Activated naive CD8-positive, alpha-beta T cell (primary cell): ENCODE data around the gene TET2.

Experiments used
- H3K27ac Mint-ChIP-seq: one replicate; pipeline ENCODE4 v1.8.0; 2021; ENCODE audit warnings: mixed read lengths
- H3K27me3 Mint-ChIP-seq: one replicate; pipeline ENCODE4 v1.8.0; 2021; ENCODE audit warnings: mixed read lengths
- H3K36me3 Mint-ChIP-seq: one replicate; pipeline ENCODE4 v1.8.0; 2021; ENCODE audit warnings: mixed read lengths
- H3K4me1 Mint-ChIP-seq: one replicate; pipeline ENCODE4 v1.8.0; 2021; ENCODE audit warnings: low read depth, mixed read lengths
- H3K4me3 Mint-ChIP-seq: one replicate; pipeline ENCODE4 v1.8.0; 2021; ENCODE audit warnings: mild to moderate bottlenecking, mixed read lengths
- H3K9me3 Mint-ChIP-seq: one replicate; pipeline ENCODE4 v1.8.0; 2021; ENCODE audit warnings: low read depth, mixed read lengths

TET2 gene

GRCh38 chr4:105129286-105130040, 17.2 kb upstream of the TET2 start:
- H3K9me3 Mint-ChIP-seq, result no peaks in the 10 kb centered on the region

GRCh38 chr4:105130945-105131344, 15.7 kb upstream of the TET2 start:
- Mint-ChIP-seq H3K9me3 (no peaks in the 10 kb centered on the region), H3K36me3 (no peaks in the 10 kb centered on the region), H3K27me3 (no peaks in the 10 kb centered on the region), H3K4me3 (no peak overlapping the region), H3K27ac (no peak overlapping the region), H3K4me1 (no peaks in the 10 kb centered on the region)

More at GRCh38 chr4:105129286-105130040, 17.2 kb upstream of the TET2 start:
- H3K4me3 Mint-ChIP-seq, result no peak overlapping the region
- no peaks in the 10 kb centered on the region for H3K36me3 Mint-ChIP-seq
- no peaks in the 10 kb centered on the region for H3K4me1 Mint-ChIP-seq
- no peak overlapping the region for H3K27ac Mint-ChIP-seq
- H3K27me3 Mint-ChIP-seq, result no peaks in the 10 kb centered on the region

DNA sequence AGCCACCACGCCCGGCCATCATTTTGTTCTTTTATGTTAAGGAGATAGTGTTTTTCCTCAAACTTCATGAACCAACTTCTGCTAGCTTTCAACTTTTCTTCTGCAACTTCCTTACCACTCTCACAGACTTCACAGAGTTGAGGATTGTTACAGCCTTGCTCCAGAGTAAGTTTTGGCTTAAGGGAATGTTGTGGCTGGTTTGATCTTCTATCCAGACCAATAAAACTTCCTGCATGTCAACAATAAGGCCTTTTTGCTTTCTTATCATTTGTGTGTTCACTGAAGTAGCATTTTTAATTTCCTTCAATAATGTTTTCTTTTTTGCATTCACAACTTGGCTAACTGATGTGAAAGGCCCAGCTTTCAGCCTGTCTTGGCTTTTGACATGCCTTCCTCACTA, 12.7 kb upstream of the TET2 start:
- Mint-ChIP-seq H3K4me1 (no peaks in the 10 kb centered on the region), H3K27me3 (no peaks in the 10 kb centered on the region), H3K36me3 (no peaks in the 10 kb centered on the region), H3K9me3 (no peaks in the 10 kb centered on the region), H3K27ac (no peak overlapping the region), H3K4me3 (no peak overlapping the region)

- no peak overlapping the region for H3K27ac Mint-ChIP-seq
- H3K4me1 Mint-ChIP-seq, result no peaks in the 10 kb centered on the region
- no peaks in the 10 kb centered on the region for H3K36me3 Mint-ChIP-seq
- H3K27me3 Mint-ChIP-seq, result no peaks in the 10 kb centered on the region
- no peaks in the 10 kb centered on the region for H3K9me3 Mint-ChIP-seq
- H3K4me3 Mint-ChIP-seq, result no peak overlapping the region
These were observed 10.9 kb upstream of the TET2 start for GRCh38 chr4:105135785-105136184.

DNA sequence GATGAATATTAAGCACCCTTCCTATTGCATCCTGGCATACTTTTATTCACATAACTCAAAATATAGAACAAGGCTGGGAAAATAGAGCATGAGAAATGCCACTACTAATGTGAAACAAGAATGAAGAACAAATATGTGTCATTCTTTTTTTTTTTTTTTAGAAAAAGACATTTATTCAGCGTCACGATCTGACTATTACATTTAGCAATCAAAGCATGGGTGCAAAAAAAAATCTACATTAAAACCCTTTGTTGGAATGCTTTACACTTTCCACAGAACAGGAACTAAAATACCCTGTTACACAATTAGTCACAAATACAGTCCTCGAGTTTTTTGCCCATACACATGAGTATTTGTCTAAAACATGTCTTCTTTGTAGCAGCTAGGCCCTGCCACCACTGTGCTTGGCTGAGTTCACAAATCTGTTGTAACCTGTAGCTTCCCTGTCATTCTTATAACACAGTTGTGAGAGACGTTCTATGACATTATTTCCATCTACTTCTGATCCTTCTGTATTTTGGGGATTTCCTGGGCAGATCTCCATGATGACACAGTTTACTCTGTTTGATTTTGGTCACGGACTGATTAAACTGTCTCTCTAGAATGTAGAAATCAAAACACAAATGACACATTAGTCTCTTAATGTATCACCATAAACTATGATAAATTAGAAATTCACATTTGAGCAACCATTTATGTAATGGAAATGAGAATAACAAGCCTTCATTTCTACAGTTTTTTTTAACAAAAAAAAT, 9.4 kb upstream of the TET2 start:
- Mint-ChIP-seq H3K9me3 (no peaks in the 10 kb centered on the region), H3K36me3 (no peaks in the 10 kb centered on the region), H3K4me1 (no peaks in the 10 kb centered on the region), H3K27me3 (no peaks in the 10 kb centered on the region), H3K4me3 (no peak overlapping the region), H3K27ac (peak overlapping the region; percentile 18)

DNA sequence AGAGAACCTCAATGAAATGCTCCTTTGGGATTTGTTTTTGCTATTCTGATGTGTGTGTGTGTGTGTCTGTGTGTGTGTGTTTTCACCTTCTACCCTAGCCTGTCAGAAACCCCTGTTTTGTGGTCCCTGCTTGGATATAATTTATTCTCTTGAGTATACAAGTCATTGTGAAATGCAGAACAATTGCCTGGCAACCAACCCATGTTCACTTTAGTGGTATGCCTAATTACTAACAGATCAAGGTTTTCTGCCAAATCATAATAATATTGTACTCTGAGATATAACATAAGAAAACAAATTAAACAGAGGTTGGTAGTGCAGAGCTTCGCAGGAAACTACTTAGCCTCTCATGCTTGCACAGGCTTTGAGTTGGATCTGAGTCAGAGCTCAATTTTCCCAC, 7.0 kb upstream of the TET2 start:
- H3K4me1 Mint-ChIP-seq, result peaks cover 1% of the 10 kb centered on the region
- H3K9me3 Mint-ChIP-seq, result no peaks in the 10 kb centered on the region
- H3K27ac Mint-ChIP-seq, result no peak overlapping the region
- no peaks in the 10 kb centered on the region for H3K27me3 Mint-ChIP-seq
- H3K4me3 Mint-ChIP-seq, result no peak overlapping the region
- H3K36me3 Mint-ChIP-seq, result no peaks in the 10 kb centered on the region

DNA sequence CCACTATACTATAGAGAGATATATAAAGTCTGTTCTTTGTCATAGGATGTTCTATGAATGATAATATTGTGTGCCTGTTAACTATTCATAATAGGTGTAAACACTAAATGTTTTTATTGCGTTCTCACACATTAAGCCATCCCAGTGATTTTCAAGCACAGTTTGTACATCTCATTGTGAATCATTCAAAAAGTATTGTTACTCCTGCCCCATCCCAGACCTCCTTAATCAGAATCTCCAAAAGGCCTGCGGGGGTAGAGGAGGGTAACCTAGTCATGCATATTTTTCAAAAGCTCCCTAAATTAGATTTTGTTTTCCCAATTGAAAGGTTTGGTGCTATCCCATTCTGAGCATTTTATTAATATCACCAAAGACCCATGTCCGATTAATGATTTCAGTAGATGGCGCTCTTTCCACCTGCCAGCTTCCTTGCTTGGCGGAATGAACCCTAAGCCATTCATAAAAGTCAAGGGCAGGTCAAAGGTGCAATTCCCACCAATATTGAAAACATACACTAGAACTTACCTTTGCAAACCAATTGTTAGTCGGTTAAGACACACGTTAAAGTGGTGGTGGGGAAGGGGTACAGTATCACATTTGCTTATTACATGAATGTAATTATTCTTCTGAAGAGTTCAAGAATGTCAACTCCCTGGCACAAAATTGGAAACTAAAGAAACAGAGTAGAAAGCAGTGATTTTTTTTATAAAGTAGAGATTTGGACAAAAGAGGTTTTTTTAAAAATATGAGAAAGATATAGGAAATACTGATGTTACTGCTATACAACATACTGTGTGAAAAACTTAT, 5.8 kb upstream of the TET2 start:
- H3K27me3 Mint-ChIP-seq, result no peaks in the 10 kb centered on the region
- H3K36me3 Mint-ChIP-seq, result no peaks in the 10 kb centered on the region
- no peaks in the 10 kb centered on the region for H3K9me3 Mint-ChIP-seq
- H3K27ac Mint-ChIP-seq, result no peak overlapping the region
- H3K4me1 Mint-ChIP-seq, result peaks cover 11% of the 10 kb centered on the region
- H3K4me3 Mint-ChIP-seq, result no peak overlapping the region

GRCh38 chr4:105145156-105145902, 1.3 kb upstream of the TET2 start:
- no peaks in the 10 kb centered on the region for H3K9me3 Mint-ChIP-seq
- H3K36me3 Mint-ChIP-seq, result no peaks in the 10 kb centered on the region
- H3K4me3 Mint-ChIP-seq, result peak overlapping the region; percentile 94
- H3K27me3 Mint-ChIP-seq, result no peaks in the 10 kb centered on the region
- peak overlapping the region; percentile 91 for H3K27ac Mint-ChIP-seq
- peaks cover 38% of the 10 kb centered on the region for H3K4me1 Mint-ChIP-seq

DNA sequence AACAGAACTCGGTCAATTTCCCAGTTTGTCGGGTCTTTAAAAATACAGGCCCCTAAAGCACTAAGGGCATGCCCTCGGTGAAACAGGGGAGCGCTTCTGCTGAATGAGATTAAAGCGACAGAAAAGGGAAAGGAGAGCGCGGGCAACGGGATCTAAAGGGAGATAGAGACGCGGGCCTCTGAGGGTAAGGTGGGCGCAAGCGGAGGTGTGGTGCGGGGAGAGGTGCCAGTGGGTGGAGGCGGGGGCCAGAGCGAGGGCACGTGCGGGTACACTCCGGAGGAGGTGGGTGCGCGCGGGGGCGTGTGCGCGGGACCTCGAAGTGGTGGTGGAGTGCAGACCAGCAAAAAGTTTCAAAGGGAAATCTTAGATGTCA, 787 bp upstream of the TET2 start:
- peak overlapping the region; percentile 94 for H3K4me3 Mint-ChIP-seq
- H3K27me3 Mint-ChIP-seq, result no peaks in the 10 kb centered on the region
- peaks cover 43% of the 10 kb centered on the region for H3K4me1 Mint-ChIP-seq
- H3K36me3 Mint-ChIP-seq, result no peaks in the 10 kb centered on the region
- no peaks in the 10 kb centered on the region for H3K9me3 Mint-ChIP-seq
- peak overlapping the region; percentile 91 for H3K27ac Mint-ChIP-seq

GRCh38 chr4:105147016-105147552, 408 bp downstream of the TET2 start:
- Mint-ChIP-seq H3K36me3 (no peaks in the 10 kb centered on the region), H3K9me3 (no peaks in the 10 kb centered on the region), H3K27ac (peak overlapping the region; percentile 96), H3K4me3 (peak overlapping the region; percentile 97), H3K4me1 (peaks cover 43% of the 10 kb centered on the region), H3K27me3 (no peaks in the 10 kb centered on the region)

DNA sequence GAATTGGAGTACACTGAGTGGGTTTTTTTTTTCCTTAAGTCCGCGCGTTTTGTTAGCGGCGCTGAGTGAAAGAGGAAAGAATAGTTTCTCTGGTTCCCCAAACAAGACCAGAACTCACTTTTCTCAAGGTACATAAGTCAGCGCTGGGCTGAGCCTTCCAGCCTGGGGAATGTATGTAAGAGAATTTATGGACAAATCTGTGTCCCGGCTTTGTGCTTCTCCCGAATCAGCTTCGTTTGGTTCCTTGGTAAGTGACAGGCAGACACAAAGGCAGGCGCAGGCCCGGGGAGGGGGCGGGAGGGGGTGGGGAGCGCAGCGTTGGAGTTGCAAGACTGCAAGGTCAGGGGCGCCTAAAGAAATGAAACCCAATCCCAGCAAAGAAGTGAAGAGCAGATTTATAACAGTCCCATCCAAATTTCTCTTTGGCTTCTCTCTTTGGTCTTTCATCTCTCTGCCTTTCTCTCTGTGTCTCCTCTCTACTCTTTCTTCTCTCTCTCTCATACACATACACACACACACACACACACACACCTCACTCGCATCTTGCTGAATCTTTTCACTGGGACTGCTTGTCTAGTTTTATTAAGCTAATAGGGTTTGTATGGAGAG, 981 bp downstream of the TET2 start:
- H3K4me3 Mint-ChIP-seq, result peak overlapping the region; percentile 97
- no peaks in the 10 kb centered on the region for H3K27me3 Mint-ChIP-seq
- H3K36me3 Mint-ChIP-seq, result no peaks in the 10 kb centered on the region
- H3K27ac Mint-ChIP-seq, result peak overlapping the region; percentile 96
- H3K9me3 Mint-ChIP-seq, result no peaks in the 10 kb centered on the region
- H3K4me1 Mint-ChIP-seq, result peaks cover 43% of the 10 kb centered on the region

- peaks cover 45% of the 10 kb centered on the region for H3K4me1 Mint-ChIP-seq
- no peaks in the 10 kb centered on the region for H3K9me3 Mint-ChIP-seq
- no peak overlapping the region for H3K27ac Mint-ChIP-seq
- no peaks in the 10 kb centered on the region for H3K27me3 Mint-ChIP-seq
- H3K4me3 Mint-ChIP-seq, result peak overlapping the region; percentile 97
- no peaks in the 10 kb centered on the region for H3K36me3 Mint-ChIP-seq
These were observed 1.7 kb downstream of the TET2 start for GRCh38 chr4:105148356-105148755.

DNA sequence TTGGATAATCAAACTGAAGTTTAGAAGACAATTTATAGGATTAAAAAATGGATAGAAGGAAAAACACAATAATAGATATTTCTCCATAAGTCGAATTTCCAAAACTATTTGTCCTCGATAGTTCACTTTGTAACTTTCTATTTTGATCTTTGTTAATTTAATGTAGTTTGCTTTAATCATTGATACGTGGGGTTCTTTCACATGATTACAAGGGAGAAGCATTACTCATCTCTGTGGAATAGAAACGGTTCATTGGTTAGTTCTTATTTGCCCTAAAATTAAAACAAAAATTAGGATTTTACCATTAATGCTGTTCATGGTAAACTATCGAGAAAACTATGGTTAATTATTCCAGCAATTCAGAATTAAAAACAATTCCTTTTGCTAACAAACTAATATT, 2.1 kb downstream of the TET2 start:
- H3K4me1 Mint-ChIP-seq, result peaks cover 45% of the 10 kb centered on the region
- no peaks in the 10 kb centered on the region for H3K36me3 Mint-ChIP-seq
- H3K4me3 Mint-ChIP-seq, result peak overlapping the region; percentile 97
- H3K27ac Mint-ChIP-seq, result no peak overlapping the region
- H3K27me3 Mint-ChIP-seq, result no peaks in the 10 kb centered on the region
- H3K9me3 Mint-ChIP-seq, result no peaks in the 10 kb centered on the region

GRCh38 chr4:105149771-105150170, 3.1 kb downstream of the TET2 start:
- H3K27ac Mint-ChIP-seq, result peak overlapping the region; percentile 0
- no peaks in the 10 kb centered on the region for H3K36me3 Mint-ChIP-seq
- no peaks in the 10 kb centered on the region for H3K9me3 Mint-ChIP-seq
- no peaks in the 10 kb centered on the region for H3K27me3 Mint-ChIP-seq
- peak overlapping the region; percentile 97 for H3K4me3 Mint-ChIP-seq
- H3K4me1 Mint-ChIP-seq, result peaks cover 49% of the 10 kb centered on the region
